Limb (tissue), 2 donors: ENCODE measurements around the gene DGKD.
"Not testable (repeated sequence)": the region's sequence is repeated elsewhere in the genome, so short reads cannot be mapped to it uniquely, and the experiment has no call there.

Experiments
- DNase-seq, 2 donors: peaks; one replicate each; pipeline ENCODE4 v3.0.0-alpha.2; 2016; ENCODE audit errors: extremely low spot score in 2 of 2

Gene DGKD

GRCh38 chr2:233386382-233387041 is 32.2 kb downstream of the DGKD start:
- DNase-seq, result peak in 1 of 2 donors; percentile 36

DNA sequence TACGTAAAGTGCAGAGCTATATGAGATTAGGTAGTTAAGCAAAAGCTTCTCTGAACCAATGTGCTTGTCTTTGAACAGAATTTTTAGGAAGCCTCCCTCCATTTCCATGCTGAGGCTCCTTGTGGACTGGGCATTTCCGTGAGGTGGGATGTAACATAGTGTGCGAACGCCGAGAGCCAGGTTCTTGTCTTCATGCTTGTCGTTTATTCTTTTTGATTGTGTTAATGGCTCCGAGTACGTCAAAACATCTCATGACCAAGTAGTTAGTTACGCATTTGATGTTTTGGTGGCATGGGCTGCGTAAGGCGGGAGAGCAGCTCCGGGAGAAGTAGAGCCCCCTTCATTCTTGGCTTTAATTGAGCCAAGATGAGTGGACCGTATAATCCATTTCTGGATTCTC is 32.9 kb downstream of the DGKD start:
- DNase-seq, result no peak

DNA sequence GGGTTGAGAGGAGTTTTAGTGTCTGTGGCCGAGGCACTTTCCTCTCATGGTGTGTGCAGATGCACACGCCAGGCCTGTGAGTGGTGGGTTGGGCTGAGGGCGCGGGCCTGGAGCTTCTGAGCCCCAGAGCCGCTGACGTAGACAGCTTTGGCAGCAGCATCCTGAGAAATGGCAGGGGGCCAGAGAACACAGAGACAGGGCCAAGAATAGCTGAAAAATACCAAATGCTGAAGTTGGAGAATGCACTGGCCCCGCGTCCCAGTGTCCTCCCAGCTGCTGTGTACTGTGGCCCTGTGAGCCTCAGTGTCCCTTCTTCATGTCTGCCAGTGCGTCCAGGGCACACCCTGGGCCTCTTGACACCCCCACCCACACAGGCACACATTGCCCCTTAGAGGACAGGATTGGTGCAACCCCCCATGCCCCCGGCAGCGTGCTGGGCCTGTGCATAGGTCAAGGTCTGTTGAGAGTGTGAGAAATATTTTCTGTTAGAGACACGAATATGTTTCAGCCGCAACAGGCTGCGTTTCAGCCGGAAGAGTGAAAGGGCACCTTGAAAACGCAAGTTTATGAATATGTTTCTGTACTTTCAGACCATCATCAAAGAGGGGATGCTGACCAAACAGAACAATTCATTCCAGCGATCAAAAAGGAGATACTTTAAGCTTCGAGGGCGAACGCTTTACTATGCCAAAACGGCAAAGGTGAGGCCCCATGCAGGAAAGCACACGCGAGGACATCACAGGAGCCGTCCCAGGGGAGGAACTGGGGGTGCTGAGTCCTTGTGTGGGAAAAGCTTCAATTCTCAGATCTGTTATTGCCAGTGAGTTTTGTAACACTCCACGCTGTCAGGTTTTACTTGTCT is 33.6 kb downstream of the DGKD start:
- peak; percentile 93 to 95 for DNase-seq

GRCh38 chr2:233389601-233390125 is 35.4 kb downstream of the DGKD start:
- DNase-seq, result no peak

DNA sequence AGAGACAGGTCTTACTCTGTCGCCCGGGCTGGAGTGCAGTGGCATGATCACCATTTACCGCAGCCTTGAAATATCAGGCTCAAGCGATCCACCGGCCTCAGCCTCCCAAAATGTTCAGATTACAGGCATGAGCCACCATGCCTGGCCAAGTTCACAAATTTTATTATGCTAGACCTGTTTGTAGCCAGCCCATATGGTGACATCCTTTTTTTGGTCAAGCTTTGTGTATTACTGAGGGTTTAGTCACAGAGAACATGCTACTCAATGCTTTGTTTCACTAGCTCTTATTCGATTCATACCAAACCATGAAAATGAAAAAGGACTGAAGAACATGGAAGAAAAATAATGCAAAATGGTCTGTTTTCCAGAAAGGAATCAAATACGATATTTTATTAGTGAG is 41.4 kb downstream of the DGKD start:
- DNase-seq, result no peak

- DNase-seq, result not testable (repeated sequence)
These were observed 42.7 kb downstream of the DGKD start for GRCh38 chr2:233396726-233397665.

GRCh38 chr2:233399306-233400225 is 45.3 kb downstream of the DGKD start:
- DNase-seq, result no peak

DNA sequence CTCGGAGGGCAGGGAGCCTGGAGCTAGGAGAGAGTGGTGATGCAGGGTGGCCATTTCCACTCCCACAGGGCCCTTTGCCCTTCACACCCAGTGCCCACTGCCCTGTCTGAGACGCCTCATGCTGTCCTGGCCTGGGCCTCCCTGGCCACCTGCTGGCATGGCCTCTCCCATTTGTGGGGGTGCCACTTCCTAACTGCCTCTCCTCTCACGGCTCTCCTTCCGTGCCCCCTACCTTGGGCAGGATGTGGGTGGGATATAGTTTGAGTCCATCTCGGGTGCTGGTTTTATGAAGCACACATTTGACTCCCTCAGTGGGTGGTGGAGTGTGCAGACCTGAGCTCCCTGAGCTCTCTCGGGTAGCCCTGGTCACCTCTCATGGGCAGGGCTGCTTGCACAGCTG is 46.0 kb downstream of the DGKD start:
- DNase-seq, result no peak

DNA sequence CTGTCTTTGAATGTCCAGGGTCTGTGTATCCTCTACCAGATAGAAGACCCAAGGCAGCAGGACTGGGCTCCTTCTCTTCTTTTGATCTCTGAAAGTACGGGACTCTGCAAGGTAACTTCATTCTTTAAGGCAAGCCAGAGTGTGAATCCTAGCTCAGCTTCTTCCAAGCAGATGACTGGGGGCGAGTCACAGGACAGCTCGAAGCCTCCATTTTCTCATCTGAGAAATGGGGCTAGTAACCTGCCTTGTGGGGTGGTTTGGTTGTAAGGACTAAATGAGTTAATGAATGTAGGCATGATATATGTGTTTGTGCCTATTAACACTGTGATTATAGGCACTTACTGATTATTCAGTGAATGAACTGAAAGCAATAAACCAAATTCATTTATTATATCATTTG is 46.7 kb downstream of the DGKD start:
- no peak for DNase-seq

GRCh38 chr2:233402346-233402745 is 48.1 kb downstream of the DGKD start:
- DNase-seq, result no peak

DNA sequence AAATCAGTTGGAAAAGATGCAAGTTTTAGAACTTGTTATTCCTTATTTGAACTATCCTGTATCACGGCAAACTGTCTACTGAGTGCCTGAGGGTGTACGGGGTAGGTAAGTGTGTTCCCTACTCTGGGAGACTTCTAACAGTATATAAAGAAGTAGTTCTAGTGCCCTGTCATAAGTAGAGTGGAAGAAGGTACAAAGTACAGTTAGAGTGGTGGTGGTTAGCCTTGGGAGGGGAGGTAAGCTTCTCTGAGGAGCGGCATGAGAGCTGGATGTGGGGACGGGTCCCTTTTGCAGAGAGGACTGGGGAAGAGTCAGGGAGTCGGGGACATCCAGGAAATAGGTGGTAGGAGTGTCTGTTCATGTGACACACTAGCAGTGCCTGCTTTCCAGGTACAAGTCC is 48.5 kb downstream of the DGKD start:
- DNase-seq, result no peak

GRCh38 chr2:233404222-233404621 is 49.9 kb downstream of the DGKD start:
- DNase-seq, result no peak

- DNase-seq, result no peak
These were observed 52.6 kb downstream of the DGKD start for GRCh38 chr2:233406865-233407264.

GRCh38 chr2:233407771-233408181 is 53.5 kb downstream of the DGKD start:
- DNase-seq, result no peak

- no peak for DNase-seq
These were observed 54.3 kb downstream of the DGKD start for GRCh38 chr2:233408366-233409285.

GRCh38 chr2:233409286-233409991 is 55.1 kb downstream of the DGKD start:
- no peak for DNase-seq

GRCh38 chr2:233410196-233410760 is 56.0 kb downstream of the DGKD start:
- no peak for DNase-seq

DNA sequence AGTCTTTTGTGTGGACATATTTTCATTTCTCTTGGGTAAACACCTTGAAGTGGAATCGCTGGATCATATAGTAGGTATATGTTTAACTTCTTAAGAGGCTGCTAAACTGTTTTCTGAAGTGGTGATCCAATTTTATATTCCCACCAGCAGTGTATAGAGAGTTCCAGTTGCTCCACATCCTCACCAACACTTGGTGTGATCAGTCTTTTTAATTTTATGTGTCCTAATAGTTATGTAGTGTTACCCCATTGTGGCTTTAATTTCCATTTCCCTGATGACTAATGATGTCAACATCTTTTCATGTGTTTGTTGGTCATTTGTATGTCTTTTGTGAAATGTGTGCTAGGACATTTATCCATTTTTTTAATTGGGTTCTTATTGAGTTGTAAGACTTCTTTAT is 56.9 kb downstream of the DGKD start:
- no peak for DNase-seq
